Activated effector memory CD4-positive, alpha-beta T cell treated with Interleukin-2 at 50 U/mL for 16 hours (primary cell): Measurements from ENCODE around the gene CPLX4.
"Not testable (repeated sequence)": the region's sequence is repeated elsewhere in the genome, so short reads cannot be mapped to it uniquely, and the experiment has no call there.

ENCODE experiments used
- DNase-seq: peaks from one replicate; pipeline ENCODE4 v3.0.0-alpha.2; 2020

Gene CPLX4

DNA sequence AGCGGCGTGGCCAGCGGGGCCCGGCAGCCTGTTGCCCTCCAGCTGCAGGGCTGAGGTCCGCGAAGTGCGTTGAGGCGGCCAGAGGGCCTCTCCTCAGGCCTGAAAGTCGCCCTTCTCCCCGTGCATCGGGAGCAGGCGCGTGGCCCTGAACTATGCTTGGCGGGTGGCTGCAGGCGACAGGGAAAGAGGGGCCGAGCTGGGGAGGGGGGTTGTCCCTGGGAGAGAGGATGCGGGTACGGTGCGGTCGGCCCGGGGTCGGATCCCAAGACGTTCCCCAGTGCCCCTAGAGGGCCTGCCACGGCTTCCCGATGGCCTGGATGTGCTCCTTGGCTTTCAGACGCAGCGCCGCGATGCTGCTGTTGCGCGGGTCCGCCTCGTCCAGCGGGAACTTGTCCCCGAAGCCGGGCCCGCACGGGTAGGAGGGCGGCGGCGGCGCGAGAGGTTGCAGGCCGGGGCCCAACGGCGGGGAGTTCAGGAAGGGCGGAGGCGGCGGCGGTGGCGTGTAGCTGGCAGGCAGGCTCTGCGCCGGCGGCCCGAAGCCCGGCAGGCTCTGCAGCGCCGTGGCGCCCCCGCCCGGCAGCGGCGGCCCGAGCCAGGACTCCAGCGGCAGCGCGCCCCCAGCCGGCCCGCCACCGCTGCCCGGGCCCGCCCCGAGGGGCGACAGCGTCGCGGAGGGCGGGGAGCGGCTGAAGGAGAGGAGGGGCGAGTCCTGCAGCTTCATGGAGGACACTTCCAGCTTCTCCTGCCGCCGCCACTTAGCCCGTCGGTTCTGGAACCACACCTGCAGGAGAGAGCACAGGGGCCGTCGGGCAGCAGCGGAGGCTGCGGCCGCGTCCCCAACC lies 49.5 kb downstream of the CPLX4 start:
- no peak for DNase-seq

DNA sequence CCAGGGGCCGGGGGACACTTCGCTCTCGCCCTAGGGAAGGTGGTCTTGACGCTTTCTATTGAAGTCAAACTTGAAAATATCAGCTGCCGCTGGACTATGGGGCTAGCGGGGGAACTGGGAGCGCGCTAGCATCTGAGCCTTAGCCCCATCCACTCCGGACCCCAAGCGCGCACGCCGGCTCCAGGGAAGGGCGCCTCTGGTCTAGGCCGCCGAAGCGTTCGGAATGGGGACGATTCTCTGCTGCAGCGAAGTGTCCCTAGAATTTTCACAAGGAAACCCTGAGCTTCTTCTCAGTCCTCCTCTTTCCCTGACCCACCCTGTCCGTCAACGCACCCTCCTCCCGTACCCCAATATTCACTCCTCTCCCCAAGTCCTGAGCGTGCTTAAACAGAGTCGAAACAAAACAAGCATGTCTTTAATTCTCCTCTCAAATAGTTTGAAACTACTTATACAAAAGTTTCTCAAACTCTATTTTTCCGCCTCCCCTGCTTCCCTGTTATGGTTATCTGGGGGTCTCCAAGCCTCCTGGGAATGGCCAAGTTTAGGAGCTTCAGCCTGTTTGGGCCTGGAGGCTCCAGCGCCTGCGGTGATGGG lies 50.2 kb downstream of the CPLX4 start:
- DNase-seq, result no peak

DNA sequence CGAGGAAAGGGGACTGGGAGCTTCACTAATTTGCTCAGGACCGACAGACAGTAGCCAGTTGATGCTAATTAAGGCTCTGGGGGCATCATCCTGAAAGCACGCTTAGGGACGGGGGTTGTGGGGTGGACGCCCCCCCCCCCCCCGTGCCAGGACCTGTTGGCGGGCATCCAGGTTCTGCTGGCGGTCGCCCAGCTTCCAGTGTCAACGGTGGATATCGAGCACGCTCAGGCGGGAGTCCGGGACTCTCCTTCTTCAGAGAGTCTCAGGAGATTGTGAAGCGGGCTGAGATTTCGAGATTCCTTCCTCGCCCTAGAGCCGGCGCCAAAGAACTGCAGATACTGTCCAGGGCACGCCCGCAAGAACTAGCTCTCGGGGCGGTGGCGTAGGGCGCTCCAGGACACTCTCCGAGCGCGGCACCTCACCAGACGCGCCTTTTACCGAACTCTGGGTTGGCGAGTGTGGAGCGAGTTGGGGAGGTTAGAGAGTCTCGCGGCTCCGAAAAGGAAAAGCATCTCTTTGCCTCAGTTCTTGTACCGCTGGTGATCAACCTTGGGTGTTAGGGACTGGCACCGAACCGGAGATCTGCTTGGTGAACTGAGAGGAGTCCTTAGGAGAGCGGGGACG lies 50.8 kb downstream of the CPLX4 start:
- no peak for DNase-seq

DNA sequence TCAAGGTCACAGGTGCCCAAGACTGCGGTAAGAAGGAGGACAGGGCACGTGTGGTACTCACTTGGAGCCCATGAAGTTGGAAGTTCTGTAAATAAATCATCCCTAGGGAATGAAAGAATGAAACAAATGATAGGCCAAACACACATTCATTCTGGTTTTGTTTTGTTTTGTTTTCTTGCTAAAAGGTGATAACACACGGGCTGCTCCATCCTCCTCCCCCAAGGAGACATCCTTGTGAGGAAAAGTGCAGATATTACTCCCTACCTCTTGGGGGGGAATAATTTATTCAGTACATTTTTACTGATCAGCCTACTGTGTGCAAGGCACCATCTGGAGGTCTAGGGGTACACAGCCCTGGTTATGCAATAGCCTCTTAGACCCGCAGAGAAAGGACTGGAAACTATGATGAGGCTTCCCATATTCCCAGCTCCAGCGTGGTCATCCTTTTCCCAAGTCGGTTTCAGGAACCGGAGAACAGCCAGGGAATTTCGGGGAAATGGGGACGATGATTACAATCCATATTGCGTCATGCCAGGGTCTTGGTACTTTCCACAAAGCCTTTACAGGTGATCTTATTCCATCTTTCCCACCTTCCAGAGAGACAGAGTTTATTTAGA lies 51.5 kb downstream of the CPLX4 start:
- DNase-seq, result no peak

DNA sequence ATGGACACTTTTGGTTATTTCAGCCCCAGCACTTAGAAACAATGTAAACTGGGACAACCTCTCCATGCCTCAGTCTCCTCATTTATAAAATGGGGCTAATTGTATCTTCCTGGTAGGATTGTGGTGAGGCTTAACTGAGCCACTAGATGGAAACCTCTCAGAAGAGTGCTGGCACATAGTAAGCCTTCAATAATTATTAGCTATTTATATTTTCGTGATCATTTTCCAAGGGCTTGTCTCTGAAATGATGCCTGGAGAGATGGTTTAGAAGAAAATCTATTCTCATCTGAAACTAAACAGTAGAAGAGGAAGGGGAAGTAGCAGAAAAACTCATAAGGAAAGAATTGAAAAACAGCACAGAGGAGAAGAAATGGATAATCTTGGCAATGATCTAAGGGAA lies 52.0 kb downstream of the CPLX4 start:
- DNase-seq, result no peak

DNA sequence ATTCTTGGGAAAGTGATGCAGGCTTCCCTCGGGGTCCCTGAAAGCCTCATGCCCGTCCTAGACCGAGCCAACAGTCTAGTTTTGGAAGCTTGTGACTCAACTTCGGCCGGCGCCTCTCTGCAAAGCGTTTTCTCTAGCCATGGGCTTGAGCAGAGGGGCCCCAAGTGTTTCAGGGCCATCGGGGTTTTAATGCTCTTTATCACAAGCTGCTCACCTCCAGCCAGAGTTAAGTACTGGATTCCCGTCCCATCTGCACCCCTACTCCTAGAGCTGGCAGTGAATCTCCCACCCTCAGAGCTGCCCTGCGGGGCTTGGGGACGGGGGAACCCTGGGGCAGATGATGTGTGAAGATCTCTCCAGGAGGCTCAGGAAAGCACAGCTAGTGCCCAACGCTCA lies 52.5 kb downstream of the CPLX4 start:
- no peak for DNase-seq

DNA sequence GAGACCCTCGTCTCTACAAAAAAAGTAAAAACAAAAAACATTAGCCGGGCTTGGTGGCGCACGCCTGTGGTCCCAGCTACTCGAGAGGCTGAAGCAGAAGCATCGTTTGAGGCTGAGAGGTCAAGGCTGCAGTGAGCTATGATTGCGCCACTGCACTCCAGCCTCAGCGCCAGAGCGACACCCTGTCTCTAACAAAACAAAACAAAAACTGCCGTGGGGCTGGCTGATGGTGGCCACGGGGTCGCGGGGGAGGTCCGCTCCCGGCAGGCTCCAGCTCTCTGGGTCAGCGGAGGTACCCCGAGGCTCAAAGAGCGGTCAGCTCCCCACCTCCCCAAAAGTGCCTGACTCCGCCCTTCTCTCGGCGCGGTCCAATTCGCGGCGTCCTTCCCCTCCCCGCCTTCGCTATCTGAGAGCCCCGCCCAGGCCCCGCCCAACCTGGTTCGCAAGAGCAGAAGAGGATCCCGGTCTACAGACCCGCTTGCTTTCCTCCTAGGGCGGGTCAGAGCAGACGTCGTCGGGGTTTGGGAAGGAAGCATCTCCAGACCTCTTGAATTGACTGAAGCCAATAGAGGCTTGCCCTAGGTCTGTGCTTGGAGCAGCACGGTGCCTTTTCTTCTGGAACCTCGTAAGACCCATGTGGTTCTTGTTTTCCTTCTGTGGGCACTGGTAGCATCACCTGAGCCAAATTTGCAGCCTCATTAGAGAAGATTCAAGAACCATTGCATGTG lies 53.0 kb downstream of the CPLX4 start:
- no peak for DNase-seq

DNA sequence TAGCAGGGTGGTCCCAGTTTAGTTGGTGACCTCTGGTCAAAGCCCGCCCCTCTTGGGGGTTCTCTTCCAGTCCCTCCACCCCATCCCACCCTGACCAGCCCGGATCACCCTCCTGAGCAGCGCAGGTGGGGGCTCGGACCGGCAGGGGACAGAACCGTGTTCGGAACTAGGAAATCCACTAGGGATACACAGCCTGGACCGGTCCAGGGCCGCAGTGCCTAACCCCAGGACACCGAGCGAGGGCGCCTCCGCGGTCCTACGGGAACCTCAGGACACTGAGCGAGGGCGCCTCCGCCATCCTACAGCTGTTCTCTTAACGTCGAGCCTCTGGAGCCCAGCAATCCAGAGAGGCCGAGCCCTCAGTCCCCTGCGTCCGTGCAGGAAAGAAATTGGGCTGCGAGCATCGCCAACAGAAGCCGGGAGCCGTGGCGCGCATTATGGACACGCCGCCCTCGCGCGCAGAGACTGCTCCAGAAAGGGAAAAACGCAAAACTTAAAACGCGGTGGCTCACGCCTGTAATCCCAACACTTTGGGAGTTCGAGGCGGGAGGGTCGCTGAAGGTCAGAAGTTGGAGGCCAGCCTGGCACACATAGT lies 53.7 kb downstream of the CPLX4 start:
- DNase-seq, result no peak

DNA sequence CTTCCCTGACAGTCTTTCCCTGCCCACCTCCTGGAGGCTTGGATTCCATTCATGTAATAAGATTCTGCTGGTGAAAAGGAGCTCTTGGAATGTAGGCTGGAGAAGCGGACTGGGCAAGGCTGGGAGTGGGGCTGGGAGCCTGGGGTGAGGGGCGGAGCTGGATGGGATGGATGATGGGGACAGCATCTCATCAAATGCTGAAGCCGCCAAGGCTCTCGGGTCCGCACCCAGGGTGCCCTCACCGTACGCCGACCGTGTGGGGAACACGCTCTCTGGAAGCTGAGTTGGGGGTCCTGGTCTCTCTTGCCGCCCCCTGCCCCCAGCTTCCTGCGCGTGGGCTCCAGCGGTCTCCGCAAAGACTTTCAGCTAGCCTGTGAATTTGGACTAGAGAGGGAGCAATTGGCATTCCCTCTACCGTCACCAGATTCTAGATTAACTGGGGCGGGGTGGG lies 54.3 kb downstream of the CPLX4 start:
- no peak for DNase-seq

DNA sequence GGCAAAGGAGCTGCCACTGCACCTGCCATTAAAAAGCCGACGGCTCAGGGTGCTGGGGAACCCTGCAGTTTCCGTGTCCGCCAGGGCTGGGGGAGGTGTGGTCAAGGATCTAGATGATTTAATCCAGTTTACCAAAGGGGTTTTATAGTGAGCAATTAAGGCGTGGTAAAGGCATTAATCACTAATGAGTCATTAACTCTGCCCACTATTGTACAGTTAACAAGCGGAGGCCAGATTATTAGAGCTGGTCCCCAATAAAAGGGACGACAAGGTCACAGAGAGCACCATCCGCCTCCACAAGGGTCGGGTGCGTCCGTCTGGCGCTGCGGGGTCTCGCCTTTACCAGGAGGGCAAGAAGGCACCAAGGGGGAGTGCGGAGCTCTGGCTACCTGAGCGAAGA lies 54.8 kb downstream of the CPLX4 start:
- DNase-seq, result no peak

DNA sequence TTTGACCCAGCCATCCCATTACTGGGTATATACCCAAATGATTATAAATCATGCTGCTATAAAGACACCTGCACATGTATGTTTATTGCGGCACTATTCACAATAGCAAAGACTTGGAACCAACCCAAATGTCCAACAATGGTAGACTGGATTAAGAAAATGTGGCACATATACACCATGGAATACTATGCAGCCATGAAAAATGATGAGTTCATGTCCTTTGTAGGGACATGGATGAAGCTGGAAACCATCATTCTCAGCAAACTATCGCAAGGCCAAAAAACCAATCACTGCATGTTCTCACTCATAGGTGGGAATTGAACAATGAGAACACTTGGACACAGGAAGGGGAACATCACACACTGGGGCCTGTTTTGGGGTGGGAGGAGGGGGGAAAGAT lies 56.2 kb downstream of the CPLX4 start:
- not testable (repeated sequence) for DNase-seq

DNA sequence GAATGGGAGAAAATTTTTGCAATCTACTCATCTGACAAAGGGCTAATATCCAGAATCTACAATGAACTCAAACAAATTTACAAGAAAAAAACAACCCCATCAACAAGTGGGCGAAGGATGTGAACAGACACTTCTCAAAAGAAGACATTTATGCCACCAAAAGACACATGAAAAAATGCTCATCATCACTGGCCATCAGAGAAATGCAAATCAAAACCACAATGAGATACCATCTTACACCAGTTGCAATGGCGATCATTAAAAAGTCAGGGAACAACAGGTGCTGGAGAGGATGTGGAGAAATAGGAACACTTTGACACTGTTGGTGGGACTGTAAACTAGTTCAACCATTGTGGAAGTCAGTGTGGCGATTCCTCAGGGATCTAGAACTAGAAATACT lies 56.6 kb downstream of the CPLX4 start:
- DNase-seq, result not testable (repeated sequence)

DNA sequence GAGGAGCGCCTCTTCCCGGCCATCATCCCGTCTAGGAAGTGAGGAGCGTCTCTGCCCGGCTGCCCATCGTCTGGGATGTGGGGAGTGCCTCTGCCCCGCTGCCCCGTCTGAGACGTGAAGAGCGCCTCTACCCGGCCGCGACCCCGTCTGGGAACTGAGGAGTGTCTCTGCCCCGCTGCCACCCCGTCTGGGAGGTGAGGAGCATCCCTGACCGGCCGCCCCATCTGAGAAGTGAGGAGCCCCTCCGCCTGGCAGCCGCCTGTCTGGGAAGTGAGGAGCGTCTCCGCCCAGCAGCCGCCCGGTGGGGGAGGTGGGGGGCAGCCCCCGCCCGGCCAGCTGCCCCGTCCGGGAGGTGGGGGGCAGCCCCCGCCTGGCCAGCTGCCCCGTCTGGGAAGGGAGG lies 63.0 kb downstream of the CPLX4 start:
- DNase-seq, result not testable (repeated sequence)

DNA sequence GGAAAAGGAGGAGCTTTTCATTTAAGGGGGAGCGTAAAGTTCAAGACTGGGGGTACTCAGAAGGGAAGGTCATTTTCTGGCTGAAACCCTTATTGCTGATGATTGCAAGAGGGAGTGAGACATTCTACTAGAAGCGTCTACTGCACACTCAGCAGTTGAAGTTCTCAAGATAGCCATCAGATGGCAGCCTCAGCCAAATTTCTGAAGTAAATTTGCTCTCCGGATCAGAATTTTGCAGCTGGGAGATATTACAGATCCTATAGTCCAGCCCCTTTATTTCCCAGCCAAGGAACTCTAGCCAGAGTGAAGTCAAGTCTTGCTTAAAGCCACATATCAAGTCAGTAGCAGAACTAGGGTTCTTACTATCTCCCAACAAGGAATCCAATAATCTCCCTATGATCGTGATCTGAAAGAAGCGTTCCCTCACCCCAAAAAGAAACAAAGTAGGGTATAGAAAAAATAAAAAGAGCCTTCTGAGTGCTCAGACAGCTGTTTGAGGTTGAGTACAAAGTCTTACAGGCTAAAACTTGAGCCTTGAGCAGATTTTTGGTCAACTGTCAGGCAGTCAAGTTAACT lies 69.2 kb downstream of the CPLX4 start:
- DNase-seq, result no peak

DNA sequence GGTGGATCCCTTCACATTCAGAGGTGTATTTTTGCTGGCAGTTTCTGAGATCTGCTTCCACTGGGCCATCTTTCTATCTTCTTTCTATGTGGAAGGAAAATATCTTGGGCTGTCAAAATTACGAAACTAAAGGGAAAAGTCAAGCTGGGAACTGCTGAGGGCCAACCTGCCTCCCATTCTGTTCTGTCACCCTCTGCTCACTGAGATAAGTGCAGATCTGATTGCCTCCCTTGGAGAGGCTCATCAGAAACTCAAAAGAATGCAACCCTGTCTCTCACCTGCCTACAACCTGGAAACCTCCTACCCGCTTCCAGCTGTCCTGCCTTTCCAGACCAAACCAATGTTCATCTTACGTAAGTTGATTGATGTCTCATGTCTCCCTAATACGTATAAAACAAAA lies 71.7 kb downstream of the CPLX4 start:
- no peak for DNase-seq
